DMS 273 (cell line): ENCODE data around the gene GCHFR.
A peak's percentile ranks its signal among the peaks of the same experiment; 100 is the strongest.

Experiments
- DNase-seq: peaks from one replicate; lab custom pipeline; 2025; ENCODE audit not compliant: unreplicated experiment; lab: John Stamatoyannopoulos, UW

Gene GCHFR

GRCh38 chr15:40763801-40764628 lies at the start of gene GCHFR:
Gene GCHFR, plus strand, starts transcription at chr15:40764068. Its CDS starts 113 bp downstream, at chr15:40764181.
- DNase-seq: peak; percentile 78

- DNase-seq: no peak
Measured at GRCh38 chr15:40714144-40714543, 49.7 kb upstream of the GCHFR start.

- DNase-seq: no peak
Measured at GRCh38 chr15:40716165-40716564, 47.7 kb upstream of the GCHFR start.

- no peak for DNase-seq
Measured at GRCh38 chr15:40721701-40722100, 42.2 kb upstream of the GCHFR start.

- no peak for DNase-seq
Measured at GRCh38 chr15:40722354-40722753, 41.5 kb upstream of the GCHFR start.

GRCh38 chr15:40722934-40723333 lies 40.9 kb upstream of the GCHFR start:
- DNase-seq: no peak

GRCh38 chr15:40723919-40724318 lies 39.9 kb upstream of the GCHFR start:
- no peak for DNase-seq

GRCh38 chr15:40731034-40731433 lies 32.8 kb upstream of the GCHFR start:
- DNase-seq: no peak

GRCh38 chr15:40736575-40736974 lies 27.3 kb upstream of the GCHFR start:
- DNase-seq: no peak

GRCh38 chr15:40737048-40737447 lies 26.8 kb upstream of the GCHFR start:
- DNase-seq: no peak

GRCh38 chr15:40739047-40739446 lies 24.8 kb upstream of the GCHFR start:
- no peak for DNase-seq

GRCh38 chr15:40739854-40740253 lies 24.0 kb upstream of the GCHFR start:
- DNase-seq: no peak

GRCh38 chr15:40743485-40743901 lies 20.4 kb upstream of the GCHFR start:
- no peak for DNase-seq

- DNase-seq: peak; percentile 22
Measured at GRCh38 chr15:40743921-40744814, 19.7 kb upstream of the GCHFR start.

GRCh38 chr15:40744815-40745152 lies 19.1 kb upstream of the GCHFR start:
- DNase-seq: no peak

GRCh38 chr15:40746916-40747418 lies 16.9 kb upstream of the GCHFR start:
- DNase-seq: no peak

GRCh38 chr15:40747685-40748631 lies 15.9 kb upstream of the GCHFR start:
- DNase-seq: no peak

- no peak for DNase-seq
Measured at GRCh38 chr15:40749151-40749630, 14.7 kb upstream of the GCHFR start.

GRCh38 chr15:40750885-40751284 lies 13.0 kb upstream of the GCHFR start:
- no peak for DNase-seq

GRCh38 chr15:40751745-40752144 lies 12.1 kb upstream of the GCHFR start:
- DNase-seq: no peak

- peak; percentile 23 for DNase-seq
Measured at GRCh38 chr15:40754574-40754882, 9.3 kb upstream of the GCHFR start.
